ENCODE data around the gene ANXA5. TPM values are rescaled to one million over a fixed set of nuclear protein-coding genes. Genes with fewer than 3 reads are reported as not detected.
A peak's percentile ranks its signal among the peaks of the same experiment; 100 is the strongest.

ANXA5 gene
- total and polyA plus RNA-seq, 9 of the 15 experiments (the other 6 are each of a cell fraction or from before 2014, with no cell fraction given) = 49.9 to 131 (median 84.5) TPM

GRCh38 chr4:121696581-121697461, at the start of gene ANXA5 (continued):
- TF ChIP-seq MGA (IDR thresholded peaks at IDR 0.05) = peak; percentile 46; the same call in 1 of the 2 replicates
- TF ChIP-seq ZNF347 (CRISPR knock-in tag; IDR thresholded peaks at IDR 0.05; ENCODE audit: low read depth) = no peak
- TF ChIP-seq GTF2A2 (tag; IDR thresholded peaks at IDR 0.05) = no peak
- no peak for TF ChIP-seq NR2C2 (CRISPR knock-in tag; IDR thresholded peaks at IDR 0.05)
- no peak for TF ChIP-seq NR2C2 (tag; IDR thresholded peaks at IDR 0.05)
- TF ChIP-seq RCOR1 (IDR thresholded peaks at IDR 0.05; ENCODE audit: borderline replicate concordance in 1 of 2, low read depth in 2 of 2, low read length in 2 of 2) = peak in 1 of 2 experiments; percentile 66; a peak in 1 of 4 replicates
- TF ChIP-seq TOE1 (IDR thresholded peaks at IDR 0.05; ENCODE audit: borderline replicate concordance) = no peak
- no peak for TF ChIP-seq TOE1 (CRISPR knock-in tag; IDR thresholded peaks at IDR 0.05; ENCODE audit: borderline replicate concordance, low read depth)
- no peak for TF ChIP-seq BCL6 (CRISPR knock-in tag; IDR thresholded peaks at IDR 0.05)
- peak; percentile 46 for TF ChIP-seq PRDM10 (IDR thresholded peaks at IDR 0.05; ENCODE audit: partially characterized antibody)
- no peak for TF ChIP-seq TAF15 (IDR thresholded peaks at IDR 0.05; ENCODE audit: low read depth, low read length)
